ENCODE results near the gene SVEP1. TPM values are rescaled to one million over a fixed set of nuclear protein-coding genes. Genes with fewer than 3 reads are reported as not detected.
"Not testable (repeated sequence)": the region's sequence is repeated elsewhere in the genome, so short reads cannot be mapped to it uniquely, and the experiment has no call there.

The SVEP1 gene
- total RNA-seq, 4 donors from 2014 or later = 0.99 to 31.7 (median 7.9) TPM

GRCh38 chr9:110620726-110621125 is 41.2 kb upstream of the SVEP1 start:
- Histone ChIP-seq H3K27me3 (no peaks in the 10 kb centered on the region), H3K9me3 (no peaks in the 10 kb centered on the region), H3K4me3 (no peak overlapping the region), H3K4me1 (no peaks in the 10 kb centered on the region), H3K36me3 (no peaks in the 10 kb centered on the region), H3K27ac (no peak overlapping the region)
- intact Hi-C loops (cut with DNase I) = no loop called here
- no peak for TF ChIP-seq CTCF (IDR thresholded peaks at IDR 0.05)
- TF ChIP-seq POLR2A (IDR thresholded peaks at IDR 0.05) = no peak
- no peak for DNase-seq
- whole genome bisulfite sequencing, 2 donors = 29 to 34% methylated on average over 3 of the region's 3 CpGs

- H3K36me3 ChIP-seq = no peaks in the 10 kb centered on the region
- no peaks in the 10 kb centered on the region for H3K4me1 ChIP-seq
- H3K9me3 ChIP-seq = no peaks in the 10 kb centered on the region
- no peak for TF ChIP-seq POLR2A (IDR thresholded peaks at IDR 0.05)
- no peak for TF ChIP-seq CTCF (IDR thresholded peaks at IDR 0.05)
- no peaks in the 10 kb centered on the region for H3K27me3 ChIP-seq
- no peak for DNase-seq
- H3K27ac ChIP-seq = no peak overlapping the region
- no peak overlapping the region for H3K4me3 ChIP-seq
- intact Hi-C loops (cut with DNase I) = no loop called here
These were observed 40.3 kb upstream of the SVEP1 start for GRCh38 chr9:110619831-110620230.

- 81 to 83% methylated on average over 4 of the region's 4 CpGs for WGBS, 2 donors
These were observed 36.0 kb upstream of the SVEP1 start for GRCh38 chr9:110615498-110615897.

GRCh38 chr9:110614576-110614975 is 35.0 kb upstream of the SVEP1 start:
- DNase-seq; H3K27me3 ChIP-seq; H3K9me3 ChIP-seq; H3K36me3 ChIP-seq; intact Hi-C loops (cut with DNase I); H3K4me1 ChIP-seq; H3K4me3 ChIP-seq; H3K27ac ChIP-seq: not testable (repeated sequence)
- WGBS, 2 donors = 68 to 71% methylated on average over 8 of the region's 8 CpGs

More at GRCh38 chr9:110615498-110615897, 36.0 kb upstream of the SVEP1 start:
- no peak for TF ChIP-seq CTCF (IDR thresholded peaks at IDR 0.05)
- TF ChIP-seq POLR2A (IDR thresholded peaks at IDR 0.05) = no peak
- DNase-seq = no peak
- no peaks in the 10 kb centered on the region for H3K4me1 ChIP-seq
- H3K36me3 ChIP-seq = no peaks in the 10 kb centered on the region
- no peak overlapping the region for H3K27ac ChIP-seq
- H3K9me3 ChIP-seq = no peaks in the 10 kb centered on the region
- H3K27me3 ChIP-seq = no peaks in the 10 kb centered on the region
- H3K4me3 ChIP-seq = no peak overlapping the region
- intact Hi-C loops (cut with DNase I) = no loop called here

- intact Hi-C loops (cut with DNase I) = no loop called here
- peaks cover 0 to 10% (median 0%) of the 10 kb centered on the region in 3 donors for H3K4me1 ChIP-seq
- H3K4me3 ChIP-seq = no peak overlapping the region
- no peaks in the 10 kb centered on the region for H3K9me3 ChIP-seq
- 74% methylated on average over 9 of the region's 9 CpGs for WGBS, 2 donors
- no peak for DNase-seq
- H3K27ac ChIP-seq = no peak overlapping the region
- TF ChIP-seq CTCF (IDR thresholded peaks at IDR 0.05) = no peak
- TF ChIP-seq POLR2A (IDR thresholded peaks at IDR 0.05) = no peak
- H3K27me3 ChIP-seq = no peaks in the 10 kb centered on the region
- no peaks in the 10 kb centered on the region for H3K36me3 ChIP-seq
These were observed 26.7 kb upstream of the SVEP1 start for GRCh38 chr9:110606179-110606790.

GRCh38 chr9:110605565-110605964 is 26.0 kb upstream of the SVEP1 start:
- H3K36me3 ChIP-seq = no peaks in the 10 kb centered on the region
- intact Hi-C loops (cut with DNase I) = no loop called here
- WGBS, 2 donors = 76 to 85% methylated on average over 4 of the region's 4 CpGs
- H3K27me3 ChIP-seq = no peaks in the 10 kb centered on the region
- no peaks in the 10 kb centered on the region for H3K9me3 ChIP-seq
- H3K4me3 ChIP-seq = no peak overlapping the region
- H3K27ac ChIP-seq = no peak overlapping the region
- H3K4me1 ChIP-seq = peaks cover 0 to 10% (median 0%) of the 10 kb centered on the region in 3 donors
- TF ChIP-seq POLR2A (IDR thresholded peaks at IDR 0.05) (no peak), CTCF (IDR thresholded peaks at IDR 0.05) (no peak)
- DNase-seq = no peak
